Activated CD8-positive, alpha-beta memory T cell treated with anti-CD3 and anti-CD28 coated beads, Interleukin-2, amount 50 U/mL, for 1 hour (primary cell): ENCODE results near the gene YIF1A.
"Not testable (repeated sequence)": the region's sequence is repeated elsewhere in the genome, so short reads cannot be mapped to it uniquely, and the experiment has no call there.

Experiments
- DNase-seq: peaks from one replicate; pipeline ENCODE4 v3.0.0-alpha.2; 2020; ENCODE audit errors: extremely low read depth

YIF1A gene

DNA sequence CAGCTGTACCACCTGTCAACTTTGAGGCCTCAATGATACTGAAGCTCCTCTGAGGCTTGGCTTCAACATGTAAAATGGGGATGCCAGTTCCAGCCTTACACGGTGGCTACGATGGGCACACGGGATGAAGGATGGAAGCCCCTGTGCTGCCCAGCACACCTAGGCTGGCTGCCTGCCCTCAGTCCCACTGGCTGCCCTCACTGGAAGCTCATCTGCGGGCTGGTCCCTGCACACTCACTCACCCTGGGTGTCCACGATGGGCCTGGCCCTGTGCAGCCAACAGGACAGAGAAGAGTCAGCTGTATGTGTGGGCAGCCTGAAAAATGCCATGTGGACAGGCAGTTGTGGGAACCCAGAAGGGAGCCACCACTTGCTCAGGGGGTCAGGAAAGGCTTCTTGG, 2.2 kb downstream of the YIF1A start:
- no peak for DNase-seq

GRCh38 chr11:66285250-66285947, 3.5 kb downstream of the YIF1A start:
- no peak for DNase-seq

DNA sequence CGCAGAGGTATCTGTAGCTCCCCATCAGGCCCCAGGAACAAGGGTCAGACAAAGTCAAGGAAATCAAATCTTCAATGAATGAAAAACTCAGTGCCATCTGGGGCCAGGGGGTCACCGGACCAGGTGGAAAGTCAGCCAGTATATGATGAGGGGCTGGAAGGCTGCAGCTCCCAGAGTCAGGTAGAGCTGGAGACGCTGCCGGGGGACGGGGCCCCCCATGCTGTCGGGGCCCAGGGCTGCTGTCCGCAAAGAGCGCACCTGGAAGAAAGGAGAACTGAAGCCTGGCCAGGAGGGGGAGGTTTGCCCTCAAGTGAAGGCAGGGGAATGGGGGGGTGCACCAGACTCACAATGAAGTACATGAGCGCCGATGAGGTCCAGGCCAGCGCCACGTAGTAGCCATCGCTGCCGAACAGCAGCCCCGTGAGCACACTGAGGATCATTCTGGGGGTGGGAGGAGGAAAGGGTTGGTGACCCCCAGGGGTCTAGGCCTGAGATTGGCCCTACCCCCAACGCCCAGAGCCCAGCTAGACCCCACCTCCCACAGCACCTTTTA, 4.3 kb downstream of the YIF1A start:
- no peak for DNase-seq

- no peak for DNase-seq
Measured at GRCh38 chr11:66283461-66284105, 5.4 kb downstream of the YIF1A start.

DNA sequence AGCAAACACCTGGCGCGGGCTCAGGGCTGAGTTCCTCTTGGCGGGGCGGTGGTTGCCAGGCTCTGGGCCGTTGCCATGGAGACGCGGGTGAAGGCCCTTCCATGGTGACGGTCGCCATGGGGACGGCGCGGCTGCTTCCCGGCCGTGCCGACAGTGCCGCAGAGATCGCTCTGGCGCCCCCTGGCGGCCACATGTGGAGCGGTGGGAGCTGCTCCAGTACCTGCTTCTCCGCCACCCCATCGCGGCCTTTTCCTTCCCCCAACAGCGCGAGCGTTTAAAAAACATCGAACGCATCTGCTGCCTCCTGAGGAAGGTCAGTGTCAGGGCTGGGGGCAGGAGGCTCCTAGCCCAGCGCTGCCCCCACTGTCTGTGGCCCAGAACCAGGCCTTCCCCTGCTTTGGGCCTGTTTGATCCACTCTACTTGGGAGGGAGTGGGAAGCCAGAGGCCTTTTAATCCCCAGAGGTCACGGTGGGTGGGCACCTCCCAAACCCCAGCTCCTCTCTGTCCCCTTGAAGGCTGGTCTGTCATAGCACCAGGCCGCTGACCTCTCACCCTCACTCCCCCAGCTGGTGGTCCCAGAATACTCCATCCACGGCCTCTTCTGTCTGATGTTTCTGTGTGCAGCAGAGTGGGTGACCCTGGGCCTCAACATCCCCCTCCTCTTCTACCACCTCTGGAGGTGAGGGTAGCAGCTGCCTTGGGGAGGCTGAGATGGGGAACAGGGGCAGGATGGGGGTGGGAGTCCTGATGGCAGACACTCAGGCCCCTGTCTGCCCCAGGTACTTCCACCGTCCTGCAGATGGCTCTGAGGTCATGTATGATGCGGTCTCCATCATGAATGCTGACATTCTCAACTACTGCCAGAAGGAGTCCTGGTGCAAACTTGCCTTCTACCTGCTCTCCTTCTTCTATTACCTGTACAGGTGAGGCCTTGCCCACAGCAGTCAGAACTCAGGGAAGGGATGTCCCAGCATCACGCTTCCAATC, 6.2 kb downstream of the YIF1A start:
- DNase-seq, result peak; percentile 99

DNA sequence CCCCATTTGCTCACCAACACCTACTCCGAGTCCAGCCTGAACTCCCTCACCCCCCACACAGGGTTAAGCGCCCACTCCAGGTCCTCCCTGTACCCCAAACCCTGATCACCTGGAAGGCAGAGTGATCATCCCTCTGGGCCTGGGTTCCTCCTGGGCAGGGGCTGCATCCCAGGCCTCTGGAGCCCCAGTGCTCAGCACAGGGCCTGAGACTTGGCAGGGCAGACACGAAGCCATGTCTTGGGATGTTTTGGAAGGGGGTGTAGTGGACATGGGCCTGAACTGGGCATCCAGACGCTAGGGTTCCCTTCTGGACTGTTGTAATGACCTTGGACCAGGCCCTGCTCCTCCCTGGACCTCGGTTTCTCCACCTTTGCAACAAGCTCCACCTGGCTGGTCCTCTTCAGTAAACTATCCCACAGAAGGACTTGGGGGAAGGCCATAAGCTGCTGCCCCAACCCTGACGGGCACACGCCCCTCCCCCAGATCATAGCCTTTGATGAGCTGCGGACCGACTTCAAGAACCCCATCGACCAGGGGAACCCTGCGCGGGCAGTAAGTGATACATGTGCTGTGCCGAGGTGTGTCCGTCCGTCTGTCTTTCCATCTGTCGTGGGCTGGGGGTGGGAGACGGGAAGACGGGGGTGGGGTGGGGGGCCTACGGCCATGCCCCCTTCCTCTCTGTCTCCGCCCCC, 7.0 kb downstream of the YIF1A start:
- no peak for DNase-seq

DNA sequence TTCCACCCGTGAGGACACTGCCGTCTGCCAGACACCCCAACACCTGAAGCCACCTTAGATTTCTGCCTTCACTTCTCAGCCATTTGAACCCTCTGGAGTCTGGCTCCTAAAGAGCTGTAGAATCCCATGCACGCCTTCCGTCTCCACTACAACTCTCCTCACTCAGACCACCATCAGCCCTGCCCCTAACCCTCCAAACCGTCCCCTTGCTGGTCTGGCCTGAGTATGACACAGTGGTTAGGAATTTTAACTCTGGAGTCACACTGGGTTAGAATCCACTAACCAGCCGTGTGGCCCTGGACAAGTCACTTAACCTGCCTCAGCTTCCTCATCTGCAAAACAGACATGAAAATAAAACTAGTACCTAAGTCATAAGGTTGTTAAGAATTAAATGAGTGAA, 7.9 kb downstream of the YIF1A start:
- DNase-seq, result no peak

- no peak for DNase-seq
Measured at GRCh38 chr11:66280428-66280827, 8.5 kb downstream of the YIF1A start.

- DNase-seq, result no peak
Measured at GRCh38 chr11:66279092-66279734, 9.7 kb downstream of the YIF1A start.

DNA sequence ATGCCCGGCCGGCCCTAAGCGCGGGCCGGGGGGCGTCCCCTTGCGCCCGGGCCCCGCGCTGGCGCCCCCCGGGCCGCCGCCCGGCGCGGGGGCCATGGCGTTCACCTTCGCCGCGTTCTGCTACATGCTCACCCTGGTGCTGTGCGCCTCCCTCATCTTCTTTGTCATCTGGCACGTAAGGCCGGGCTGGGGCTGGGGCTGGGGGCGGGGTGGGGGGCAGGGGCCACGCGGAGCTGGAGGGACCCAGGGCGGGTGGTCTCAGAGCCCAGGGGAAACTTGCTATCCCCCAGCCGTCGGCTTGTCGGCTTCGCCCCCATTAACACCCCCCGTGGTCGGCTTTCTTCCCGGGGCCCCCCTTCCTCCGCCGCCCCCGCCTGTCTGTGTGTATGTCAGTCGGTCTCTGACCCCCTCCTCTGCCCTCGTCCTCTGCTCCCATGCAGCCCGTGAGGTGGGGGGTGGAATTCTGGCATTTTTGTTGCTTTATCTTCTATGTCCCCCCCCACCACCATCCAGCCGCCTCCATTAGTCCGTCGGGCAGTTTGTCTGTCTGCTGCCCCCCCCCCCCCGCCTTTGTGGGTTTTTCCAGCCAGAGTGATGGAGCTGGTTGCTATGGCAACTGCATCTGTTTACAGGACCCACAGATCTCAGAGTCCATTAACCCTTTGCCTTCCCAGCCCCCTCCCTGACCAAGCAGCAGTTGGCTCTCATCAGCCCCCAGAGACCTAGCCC, 10.4 kb downstream of the YIF1A start:
- no peak for DNase-seq

GRCh38 chr11:66277471-66278362, 11.2 kb downstream of the YIF1A start, which contains the start of gene CNIH2:
Gene CNIH2, plus strand, starts transcription at chr11:66278175. Its CDS starts 282 bp downstream, at chr11:66278457.
- no peak for DNase-seq

DNA sequence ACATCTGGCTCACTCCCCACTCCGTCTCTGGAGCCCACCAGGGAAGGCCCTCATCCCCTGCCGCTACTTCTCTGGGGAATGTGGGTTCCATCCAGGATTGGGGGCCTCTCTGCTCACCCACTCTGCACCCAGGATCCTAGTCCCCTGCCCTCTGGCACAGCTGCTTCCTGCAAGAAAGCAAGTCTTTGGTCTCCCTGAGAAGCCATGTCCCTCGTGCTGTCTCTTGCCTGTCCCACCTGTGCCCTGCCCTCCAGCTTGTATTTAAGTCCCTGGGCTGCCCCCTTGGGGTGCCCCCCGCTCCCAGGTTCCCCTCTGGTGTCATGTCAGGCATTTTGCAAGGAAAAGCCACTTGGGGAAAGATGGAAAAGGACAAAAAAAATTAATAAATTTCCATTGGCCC, 11.9 kb downstream of the YIF1A start:
- not testable (repeated sequence) for DNase-seq

DNA sequence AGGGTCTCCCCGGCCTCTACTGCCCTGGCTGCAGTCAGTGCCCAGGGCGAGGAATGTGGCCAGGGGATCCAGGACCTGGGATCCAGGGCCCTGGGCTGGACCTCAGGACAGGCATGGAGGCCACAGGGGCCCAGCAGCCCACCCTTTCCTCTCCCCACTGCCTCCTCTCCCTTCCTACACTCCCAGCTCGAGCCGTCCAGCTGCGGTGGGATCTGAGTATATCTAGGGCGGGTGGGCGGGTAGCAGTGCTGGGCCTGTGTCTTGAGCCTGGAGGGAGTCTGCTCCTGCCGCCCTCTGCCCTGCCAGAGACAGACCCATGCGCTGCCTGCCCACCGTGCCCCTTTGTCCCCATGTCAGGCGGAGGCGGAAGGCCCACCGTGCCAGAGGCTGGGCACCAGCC, 12.3 kb downstream of the YIF1A start:
- DNase-seq, result not testable (repeated sequence)

DNA sequence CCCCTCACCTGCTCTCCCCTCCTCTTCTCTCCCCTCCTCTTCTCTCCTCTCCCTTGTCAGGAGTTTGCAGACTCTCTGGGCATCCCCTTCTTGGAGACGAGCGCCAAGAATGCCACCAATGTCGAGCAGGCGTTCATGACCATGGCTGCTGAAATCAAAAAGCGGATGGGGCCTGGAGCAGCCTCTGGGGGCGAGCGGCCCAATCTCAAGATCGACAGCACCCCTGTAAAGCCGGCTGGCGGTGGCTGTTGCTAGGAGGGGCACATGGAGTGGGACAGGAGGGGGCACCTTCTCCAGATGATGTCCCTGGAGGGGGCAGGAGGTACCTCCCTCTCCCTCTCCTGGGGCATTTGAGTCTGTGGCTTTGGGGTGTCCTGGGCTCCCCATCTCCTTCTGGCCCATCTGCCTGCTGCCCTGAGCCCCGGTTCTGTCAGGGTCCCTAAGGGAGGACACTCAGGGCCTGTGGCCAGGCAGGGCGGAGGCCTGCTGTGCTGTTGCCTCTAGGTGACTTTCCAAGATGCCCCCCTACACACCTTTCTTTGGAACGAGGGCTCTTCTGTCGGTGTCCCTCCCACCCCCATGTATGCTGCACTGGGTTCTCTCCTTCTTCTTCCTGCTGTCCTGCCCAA, 12.8 kb downstream of the YIF1A start:
- no peak for DNase-seq

GRCh38 chr11:66275396-66275795, 13.5 kb downstream of the YIF1A start:
- DNase-seq, result no peak

- no peak for DNase-seq
Measured at GRCh38 chr11:66274219-66274618, 14.7 kb downstream of the YIF1A start.

- no peak for DNase-seq
Measured at GRCh38 chr11:66272596-66272995, 16.3 kb downstream of the YIF1A start.

DNA sequence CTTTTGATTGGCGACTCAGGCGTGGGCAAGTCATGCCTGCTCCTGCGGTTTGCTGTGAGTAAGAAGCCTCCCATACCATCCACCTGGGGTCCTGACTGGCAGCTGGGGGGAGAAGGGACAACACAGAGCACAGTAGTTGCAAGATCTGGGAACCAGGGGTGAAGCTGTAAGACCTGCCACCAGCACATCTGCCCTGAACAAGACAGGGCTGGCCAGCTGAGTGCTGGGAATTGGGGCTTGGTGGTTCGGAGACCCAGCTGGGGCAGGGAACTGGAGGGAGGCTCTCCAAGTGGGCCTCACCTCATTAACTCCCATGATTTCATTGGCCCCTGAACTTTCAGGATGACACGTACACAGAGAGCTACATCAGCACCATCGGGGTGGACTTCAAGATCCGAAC, 17.1 kb downstream of the YIF1A start:
- DNase-seq, result no peak
